Right lobe of liver (tissue), 6 donors: ENCODE data around the gene EIF4G3. TPM values are rescaled to one million over a fixed set of nuclear protein-coding genes. Genes with fewer than 3 reads are reported as not detected.

ENCODE experiments used
- ATAC-seq, 4 donors: fragments of 200-7000 bp; cut with Tn5 transposase; one replicate each; pipeline ENCODE4 v1.9.1; 2020; ENCODE audit warnings: mild to moderate bottlenecking in 4 of 4, moderate library complexity in 4 of 4
- DNase-seq, 3 donors: peaks; one replicate each; pipeline ENCODE4 v3.0.0-alpha.2; 2020
- H3K27ac ChIP-seq, 3 donors: fragments of 200-600 bp; one replicate each; pipeline ENCODE4 v1.8.0; 2022
- H3K27me3 ChIP-seq, 2 donors: fragments of 200-600 bp; one replicate each; pipeline ENCODE4 v1.8.0; 2022
- H3K36me3 ChIP-seq, 4 donors: fragments of 200-600 bp; sonication (generic) in 1 of 4; one replicate each; pipeline versions ENCODE4 v1.5.1 to v1.8.0; 2017 to 2022; ENCODE audit warnings: control low read depth in 1 of 4
- H3K4me1 ChIP-seq, 4 donors: fragments of 200-600 bp; sonication (generic) in 1 of 4; one replicate each; pipeline versions ENCODE4 v1.5.1 to v1.8.0; 2017 to 2022; ENCODE audit warnings: control low read depth in 1 of 4
- H3K4me3 ChIP-seq, 3 donors: fragments of 200-600 bp; one replicate each; pipeline ENCODE4 v1.8.0; 2022
- H3K9me3 ChIP-seq, 4 donors: fragments of 200-600 bp; sonication (generic) in 1 of 4; one replicate each; pipeline versions ENCODE4 v1.5.1 to v1.8.0; 2017 to 2022; ENCODE audit warnings: control low read depth in 1 of 4
- CTCF ChIP-seq, 4 donors: fragments of 200-600 bp in 3 of 4; fragments of 450-650 bp in 1 of 4; IDR thresholded peaks; one replicate each; pipeline versions ENCODE4 v1.5.1 to v1.8.0; 2016 to 2022; ENCODE audit warnings: antibody characterized with exemption in 4 of 4, mild to moderate bottlenecking in 2 of 4
- POLR2A ChIP-seq: fragments of 450-650 bp; IDR thresholded peaks from one replicate; pipeline ENCODE4 v1.6.1; 2017; ENCODE audit warnings: antibody characterized with exemption, mild to moderate bottlenecking
- WGBS: methylation state at CpG from one replicate; pipeline ENCODE4 v1.1.6; 2018; ENCODE audit warnings: low coverage, low lambda C conversion rate; ENCODE audit not compliant: insufficient coverage; ENCODE audit errors: missing lambda C conversion rate; 5-methylcytosine and 5-hydroxymethylcytosine counted together
- intact Hi-C, 2 donors: fragments of 100-400 bp; cut with DNase I; formaldehyde crosslinking; loops; one replicate each; pipeline versions ENCODE4 v1.11.2 to v1.14.1; 2022
- total RNA-seq, 6 experiments: library from RNA; depleted of rRNA in 2 of 6; stranded (reverse); fragments of >200 nt in 2 of 6; fragmentation: NEBNext Ultra II Directional in 3 of 6; extraction: Animal tissue kit (Norgen Biotek cat#: 25700) in 3 of 6; gene quantifications; one replicate each; pipeline versions ENCODE4 v1.1.0 to v1.2.4, GENCODE V29; 2016 to 2023
- donor health status: DM: no; HTN: yes; CAD: no.
- donor health status: DM: no; HTN: no; CAD: no.
- donor health status: DM: no; HTN: no; CAD: no.
- donor health status: DM: no; HTN: yes; CAD: no.
- donor health status: DM: no; HTN: yes; CAD: no.

The EIF4G3 gene
- total RNA-seq, 6 experiments from 2014 or later: 14.4 to 29.9 (median 23.5) TPM

GRCh38 chr1:20849100-20849499 lies 327.6 kb downstream of the EIF4G3 start:
- Histone ChIP-seq H3K27ac (no peak overlapping the region), H3K27me3 (no peaks in the 10 kb centered on the region), H3K36me3 (peaks cover 0 to 25% (median 9%) of the 10 kb centered on the region in 4 donors), H3K9me3 (no peaks in the 10 kb centered on the region), H3K4me3 (no peak overlapping the region), H3K4me1 (peaks cover 0 to 7% (median 0%) of the 10 kb centered on the region in 4 donors)
- 69% methylated on average over 2 of the region's 2 CpGs for WGBS
- no peak for TF ChIP-seq POLR2A
- TF ChIP-seq CTCF (IDR thresholded peaks at IDR 0.05): no peak
- DNase-seq (no peak), ATAC-seq (peak in 2 of 4 donors; percentile 26 to 63)
- intact Hi-C loops: no loop called here

- Histone ChIP-seq H3K36me3 (peaks cover 0 to 17% (median 5%) of the 10 kb centered on the region in 4 donors), H3K27me3 (no peaks in the 10 kb centered on the region), H3K27ac (peak overlapping the region in 1 of 3 donors; percentile 10), H3K9me3 (no peaks in the 10 kb centered on the region), H3K4me1 (peaks cover 0 to 7% (median 0%) of the 10 kb centered on the region in 4 donors), H3K4me3 (no peak overlapping the region)
- TF ChIP-seq CTCF (IDR thresholded peaks at IDR 0.05): no peak
- no peak for TF ChIP-seq POLR2A
- WGBS: 100% methylated on average over 1 of the region's 1 CpG
- intact Hi-C loops: no loop called here
- ATAC-seq (peak in 1 of 4 donors; percentile 6), DNase-seq (no peak)
Measured at GRCh38 chr1:20848162-20848561, 328.5 kb downstream of the EIF4G3 start.

GRCh38 chr1:20847611-20848080 lies 329.1 kb downstream of the EIF4G3 start:
- Histone ChIP-seq H3K4me3 (no peak overlapping the region), H3K4me1 (peaks cover 0 to 7% (median 0%) of the 10 kb centered on the region in 4 donors), H3K27me3 (no peaks in the 10 kb centered on the region), H3K9me3 (no peaks in the 10 kb centered on the region), H3K36me3 (peaks cover 0 to 13% (median 3%) of the 10 kb centered on the region in 4 donors), H3K27ac (peak overlapping the region in 1 of 3 donors; percentile 10)
- ATAC-seq: peak in 3 of 4 donors; percentile 44 to 84 (median 69)
- intact Hi-C loops: no loop called here
- no peak for DNase-seq
- TF ChIP-seq POLR2A: no peak
- TF ChIP-seq CTCF (IDR thresholded peaks at IDR 0.05): no peak
- 67% methylated on average over 4 of the region's 4 CpGs for WGBS

- H3K27me3 ChIP-seq: no peaks in the 10 kb centered on the region
- H3K36me3 ChIP-seq: peaks cover 0 to 7% (median 3%) of the 10 kb centered on the region in 4 donors
- DNase-seq (no peak), ATAC-seq (no peak)
- intact Hi-C loops: no loop called here
- TF ChIP-seq CTCF (IDR thresholded peaks at IDR 0.05): no peak
- TF ChIP-seq POLR2A: no peak
- H3K9me3 ChIP-seq: no peaks in the 10 kb centered on the region
- WGBS: 81% methylated on average over 6 of the region's 6 CpGs
- H3K27ac ChIP-seq: no peak overlapping the region
- H3K4me3 ChIP-seq: no peak overlapping the region
- peaks cover 0 to 7% (median 0%) of the 10 kb centered on the region in 4 donors for H3K4me1 ChIP-seq
Measured at GRCh38 chr1:20846461-20847374, 330.0 kb downstream of the EIF4G3 start.
